ENCODE data around the gene SLC6A19. TPM values are rescaled to one million over a fixed set of nuclear protein-coding genes. Genes with fewer than 3 reads are reported as not detected.

Gene SLC6A19
- total RNA-seq, 1 donor from 2014 or later: not detected

- Histone ChIP-seq H3K27ac (no peak overlapping the region), H3K4me1 (no peaks in the 10 kb centered on the region), H3K27me3 (no peaks in the 10 kb centered on the region), H3K36me3 (no peaks in the 10 kb centered on the region), H3K9me3 (no peaks in the 10 kb centered on the region), H3K4me3 (no peak overlapping the region)
- DNase-seq (ENCODE audit: extremely low spot score in 2 of 2): no peak
- intact Hi-C loops (cut with DNase I): no loop called here
- TF ChIP-seq POLR2A (IDR thresholded peaks at IDR 0.05) (no peak), POLR2AphosphoS5 (IDR thresholded peaks at IDR 0.05; ENCODE audit: insufficient read depth in 1 of 2, low read depth in 1 of 2) (no peak), CTCF (IDR thresholded peaks at IDR 0.05) (no peak)
Measured at GRCh38 chr5:1213508-1214162, 12.2 kb downstream of the SLC6A19 start.

GRCh38 chr5:1214163-1214935 is 13.0 kb downstream of the SLC6A19 start:
- intact Hi-C loops (cut with DNase I): no loop called here
- H3K4me1 ChIP-seq: no peaks in the 10 kb centered on the region
- no peaks in the 10 kb centered on the region for H3K9me3 ChIP-seq
- no peak overlapping the region for H3K27ac ChIP-seq
- no peaks in the 10 kb centered on the region for H3K36me3 ChIP-seq
- H3K27me3 ChIP-seq: no peaks in the 10 kb centered on the region
- H3K4me3 ChIP-seq: no peak overlapping the region
- DNase-seq (ENCODE audit: extremely low spot score in 2 of 2): no peak
- TF ChIP-seq CTCF (IDR thresholded peaks at IDR 0.05) (no peak), POLR2A (IDR thresholded peaks at IDR 0.05) (no peak), POLR2AphosphoS5 (IDR thresholded peaks at IDR 0.05; ENCODE audit: insufficient read depth in 1 of 2, low read depth in 1 of 2) (no peak)

GRCh38 chr5:1214936-1215220 is 13.5 kb downstream of the SLC6A19 start:
- no peak overlapping the region for H3K4me3 ChIP-seq
- no peak for TF ChIP-seq CTCF (IDR thresholded peaks at IDR 0.05)
- no peak for TF ChIP-seq POLR2A (IDR thresholded peaks at IDR 0.05)
- no peak for TF ChIP-seq POLR2AphosphoS5 (IDR thresholded peaks at IDR 0.05; ENCODE audit: insufficient read depth in 1 of 2, low read depth in 1 of 2)
- no peak overlapping the region for H3K27ac ChIP-seq
- no peaks in the 10 kb centered on the region for H3K36me3 ChIP-seq
- intact Hi-C loops (cut with DNase I): no loop called here
- DNase-seq (ENCODE audit: extremely low spot score in 2 of 2): no peak
- no peaks in the 10 kb centered on the region for H3K27me3 ChIP-seq
- H3K9me3 ChIP-seq: no peaks in the 10 kb centered on the region
- no peaks in the 10 kb centered on the region for H3K4me1 ChIP-seq

GRCh38 chr5:1215320-1216096 is 14.1 kb downstream of the SLC6A19 start:
- Histone ChIP-seq H3K27ac (no peak overlapping the region), H3K4me3 (no peak overlapping the region), H3K36me3 (no peaks in the 10 kb centered on the region), H3K4me1 (no peaks in the 10 kb centered on the region), H3K27me3 (no peaks in the 10 kb centered on the region), H3K9me3 (no peaks in the 10 kb centered on the region)
- DNase-seq (ENCODE audit: extremely low spot score in 2 of 2): no peak
- TF ChIP-seq POLR2A (IDR thresholded peaks at IDR 0.05) (no peak), POLR2AphosphoS5 (IDR thresholded peaks at IDR 0.05; ENCODE audit: insufficient read depth in 1 of 2, low read depth in 1 of 2) (no peak), CTCF (IDR thresholded peaks at IDR 0.05) (no peak)
- intact Hi-C loops (cut with DNase I): no loop called here
